GM12873 (cell line): ENCODE results near the gene SETMAR.
A peak's percentile ranks its signal among the peaks of the same experiment; 100 is the strongest.

Experiments
- TF ChIP-seq, protein P1 (sequence below): IDR thresholded peaks from 2 replicates; pipeline ENCODE4 v1.5.1; 2012; ENCODE audit warnings: low read depth, mild to moderate bottlenecking, moderate library complexity, low read length, control low read depth; ENCODE audit not compliant: insufficient read depth; ENCODE audit errors: missing control alignments

SETMAR gene

DNA sequence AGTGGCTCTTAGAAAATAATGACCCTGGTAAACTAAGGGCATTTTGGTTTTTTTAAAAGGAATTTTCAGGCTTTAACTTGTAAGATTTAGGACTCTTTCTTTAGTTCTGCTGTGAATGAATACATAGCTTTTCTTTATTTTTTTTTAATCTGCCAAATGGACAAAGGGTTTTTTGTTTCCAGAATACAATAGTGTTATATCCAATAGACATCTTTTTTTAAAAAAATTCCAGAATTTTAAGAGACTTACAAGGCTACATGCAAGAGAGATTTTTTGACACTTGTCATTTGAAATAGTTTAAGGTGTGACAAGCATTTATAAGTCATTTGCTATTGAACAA is 38.1 kb downstream of the SETMAR start:
- TF ChIP-seq, protein P1, sequence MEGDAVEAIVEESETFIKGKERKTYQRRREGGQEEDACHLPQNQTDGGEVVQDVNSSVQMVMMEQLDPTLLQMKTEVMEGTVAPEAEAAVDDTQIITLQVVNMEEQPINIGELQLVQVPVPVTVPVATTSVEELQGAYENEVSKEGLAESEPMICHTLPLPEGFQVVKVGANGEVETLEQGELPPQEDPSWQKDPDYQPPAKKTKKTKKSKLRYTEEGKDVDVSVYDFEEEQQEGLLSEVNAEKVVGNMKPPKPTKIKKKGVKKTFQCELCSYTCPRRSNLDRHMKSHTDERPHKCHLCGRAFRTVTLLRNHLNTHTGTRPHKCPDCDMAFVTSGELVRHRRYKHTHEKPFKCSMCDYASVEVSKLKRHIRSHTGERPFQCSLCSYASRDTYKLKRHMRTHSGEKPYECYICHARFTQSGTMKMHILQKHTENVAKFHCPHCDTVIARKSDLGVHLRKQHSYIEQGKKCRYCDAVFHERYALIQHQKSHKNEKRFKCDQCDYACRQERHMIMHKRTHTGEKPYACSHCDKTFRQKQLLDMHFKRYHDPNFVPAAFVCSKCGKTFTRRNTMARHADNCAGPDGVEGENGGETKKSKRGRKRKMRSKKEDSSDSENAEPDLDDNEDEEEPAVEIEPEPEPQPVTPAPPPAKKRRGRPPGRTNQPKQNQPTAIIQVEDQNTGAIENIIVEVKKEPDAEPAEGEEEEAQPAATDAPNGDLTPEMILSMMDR: no peak

DNA sequence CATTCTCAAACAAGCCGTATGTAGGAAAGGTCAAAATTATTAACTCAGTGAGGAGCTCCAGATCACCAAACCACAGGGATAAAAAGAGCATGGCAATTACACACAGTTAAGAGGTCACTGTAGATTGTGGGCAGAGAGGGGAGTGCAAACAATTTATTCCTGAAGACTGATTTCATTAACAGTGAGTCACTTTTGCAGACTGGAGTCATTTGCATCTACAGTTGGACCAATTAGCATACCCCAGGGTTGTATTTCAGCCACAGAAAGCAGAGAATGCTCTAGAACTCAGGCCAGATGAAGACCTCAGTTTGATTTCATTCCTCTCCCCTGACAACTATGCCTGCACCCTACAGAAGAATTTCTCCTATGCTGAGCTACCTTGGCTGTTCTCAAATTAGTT is 40.1 kb downstream of the SETMAR start:
- TF ChIP-seq, protein P1: no peak

DNA sequence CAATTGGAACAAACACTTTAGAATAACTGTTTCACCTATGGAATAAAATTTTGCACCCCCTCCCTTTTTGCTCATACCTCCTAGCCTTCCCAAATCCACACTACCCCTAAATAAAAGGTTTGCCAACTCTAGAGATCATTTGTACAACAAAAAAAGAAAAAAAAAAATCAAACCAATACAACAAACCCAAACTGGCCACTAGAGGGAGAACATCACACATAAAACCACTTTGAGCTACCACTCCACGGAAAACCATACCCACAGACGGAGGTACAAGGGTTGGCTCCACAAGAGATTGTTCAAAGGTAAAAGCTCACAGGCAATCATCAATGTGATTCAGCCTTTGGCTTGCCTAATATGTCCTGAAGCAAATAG is 47.6 kb downstream of the SETMAR start:
- TF ChIP-seq, protein P1: peak; percentile 72

DNA sequence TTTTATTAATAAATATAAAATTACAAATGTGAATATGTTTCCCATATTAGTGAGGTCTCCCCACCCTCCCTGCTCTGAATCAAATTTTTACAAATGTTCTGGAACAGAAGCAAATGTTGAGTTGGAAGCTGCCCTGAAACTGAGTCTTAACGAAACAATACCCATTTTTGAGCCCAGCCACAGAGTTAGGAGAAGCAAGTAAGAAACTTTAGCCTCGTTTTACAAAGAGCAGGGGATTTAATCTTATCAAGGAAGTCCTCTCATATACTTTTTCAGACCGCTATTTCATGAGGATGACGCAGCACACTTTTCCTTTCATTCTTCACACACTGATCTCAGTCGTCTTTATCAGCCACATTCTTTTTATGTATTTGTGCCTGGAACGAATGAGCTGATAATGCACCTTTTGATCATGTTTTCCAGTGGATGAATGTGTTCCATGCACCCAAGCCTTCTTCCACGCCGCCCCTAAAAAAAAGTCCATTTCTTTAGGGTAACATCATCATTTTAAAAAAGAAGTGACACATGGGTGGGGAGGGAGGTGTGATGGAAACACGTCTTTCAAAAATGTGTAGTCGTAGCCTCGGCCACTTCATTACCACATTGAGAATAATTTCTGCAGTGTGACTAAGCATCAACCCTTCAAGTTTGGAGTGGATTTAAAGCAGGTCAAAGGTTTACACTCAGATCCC is 48.1 kb downstream of the SETMAR start:
- TF ChIP-seq, protein P1: no peak

DNA sequence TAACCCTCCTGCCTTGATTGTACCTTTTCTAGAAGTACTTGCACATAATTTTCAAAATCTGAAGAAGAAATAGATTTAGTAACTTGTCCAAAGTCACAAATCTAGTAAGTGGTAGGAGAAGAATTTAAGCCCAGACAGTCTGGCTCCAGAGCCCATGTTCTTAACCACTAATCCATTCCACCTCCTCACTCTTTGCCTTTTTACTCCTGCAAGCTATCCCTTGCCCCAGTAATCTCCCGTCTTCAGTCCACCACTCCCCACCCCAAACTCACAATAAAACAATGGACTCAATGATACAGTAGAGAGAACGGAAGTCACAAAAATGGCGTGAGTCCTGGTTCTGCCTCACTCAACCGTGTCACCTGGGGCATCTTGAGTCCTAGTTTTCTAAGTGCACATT is 48.7 kb downstream of the SETMAR start:
- TF ChIP-seq, protein P1: no peak

DNA sequence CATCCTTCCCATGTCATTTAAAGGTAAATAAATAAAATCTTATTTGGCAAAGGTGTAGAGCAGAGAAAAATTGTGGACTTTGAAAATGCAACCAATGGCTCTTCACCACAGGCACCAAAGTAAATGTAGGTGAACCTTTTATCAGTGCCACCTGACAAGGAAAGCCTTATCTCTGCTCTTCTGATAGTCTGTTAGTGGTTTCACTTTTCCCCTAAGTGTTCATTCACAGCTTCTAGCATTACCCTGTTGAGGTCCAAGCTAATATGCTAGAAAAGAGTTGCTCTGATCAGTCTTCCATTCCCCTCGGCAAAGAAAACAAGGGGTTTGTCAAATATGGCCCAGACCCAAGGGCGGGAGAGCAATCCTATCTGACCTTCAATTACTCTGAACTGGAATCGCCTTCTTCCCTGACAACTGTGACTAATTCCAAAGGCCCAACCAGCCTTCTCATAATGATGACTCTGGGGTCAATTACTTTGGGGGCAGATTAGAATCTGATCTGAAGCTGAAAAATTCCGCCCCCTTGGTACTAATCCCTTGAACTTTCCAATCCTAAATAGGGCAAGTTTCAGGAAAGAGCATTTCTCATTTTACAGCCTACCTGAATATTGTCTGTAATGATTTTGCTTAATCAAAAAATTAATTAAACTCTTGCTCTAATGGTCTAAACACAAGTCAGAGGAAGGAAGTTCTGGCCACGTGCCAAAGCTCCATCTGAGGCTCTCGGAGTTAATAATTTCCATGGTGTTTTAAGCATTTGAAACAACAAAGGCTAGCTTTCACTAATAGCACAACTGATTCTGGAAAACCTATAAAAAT is 52.4 kb downstream of the SETMAR start:
- TF ChIP-seq, protein P1: no peak

DNA sequence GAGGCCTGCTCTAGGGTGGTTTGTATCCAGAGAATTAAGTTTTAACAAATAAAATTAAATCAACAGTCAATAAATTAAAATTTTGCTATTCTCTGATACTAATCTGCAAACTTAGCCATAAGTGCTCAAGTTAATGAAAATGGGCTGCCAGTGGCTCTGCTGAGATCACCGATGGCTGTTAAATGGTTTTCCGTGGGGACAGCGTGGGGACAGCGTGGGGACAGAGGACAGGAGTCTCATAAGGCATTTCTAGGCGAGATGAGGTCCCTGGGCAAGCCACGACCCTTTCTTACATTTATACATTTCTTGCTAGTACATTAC is 53.0 kb downstream of the SETMAR start:
- TF ChIP-seq, protein P1: no peak
